HG03060 (cell line): Measurements from ENCODE around the gene ABHD12B.
"Not testable (repeated sequence)": the region's sequence is repeated elsewhere in the genome, so short reads cannot be mapped to it uniquely, and the experiment has no call there.

Experiments used
- ATAC-seq: cut with Tn5 transposase; IDR thresholded peaks from one replicate; pipeline ENCODE4 v1.9.1; 2021; ENCODE audit warnings: low read depth, moderate number of reproducible peaks; ENCODE audit not compliant: unreplicated experiment

Gene ABHD12B

GRCh38 chr14:50883827-50884197 lies 12.0 kb downstream of the ABHD12B start:
- ATAC-seq, result no peak

- ATAC-seq, result no peak
Measured at GRCh38 chr14:50887476-50887875, 15.6 kb downstream of the ABHD12B start.

- no peak for ATAC-seq
Measured at GRCh38 chr14:50892255-50892654, 20.4 kb downstream of the ABHD12B start.

GRCh38 chr14:50896421-50896820 lies 24.6 kb downstream of the ABHD12B start:
- ATAC-seq, result not testable (repeated sequence)

- not testable (repeated sequence) for ATAC-seq
Measured at GRCh38 chr14:50897005-50897404, 25.2 kb downstream of the ABHD12B start.

- no peak for ATAC-seq
Measured at GRCh38 chr14:50897658-50898175, 25.9 kb downstream of the ABHD12B start.

- no peak for ATAC-seq
Measured at GRCh38 chr14:50901361-50901760, 29.5 kb downstream of the ABHD12B start.

GRCh38 chr14:50904719-50905118 lies 32.9 kb downstream of the ABHD12B start:
- no peak for ATAC-seq

- ATAC-seq, result no peak
Measured at GRCh38 chr14:50906326-50907065, 34.6 kb downstream of the ABHD12B start.

- ATAC-seq, result no peak
Measured at GRCh38 chr14:50910495-50911420, 38.9 kb downstream of the ABHD12B start.

GRCh38 chr14:50917449-50917848 lies 45.6 kb downstream of the ABHD12B start:
- ATAC-seq, result no peak

- not testable (repeated sequence) for ATAC-seq
Measured at GRCh38 chr14:50919524-50919923, 47.7 kb downstream of the ABHD12B start.

- ATAC-seq, result no peak
Measured at GRCh38 chr14:50920482-50921230, 48.8 kb downstream of the ABHD12B start.

- ATAC-seq, result no peak
Measured at GRCh38 chr14:50922803-50923202, 51.0 kb downstream of the ABHD12B start.

- no peak for ATAC-seq
Measured at GRCh38 chr14:50924236-50924635, 52.4 kb downstream of the ABHD12B start.

GRCh38 chr14:50924843-50925242 lies 53.0 kb downstream of the ABHD12B start:
- no peak for ATAC-seq

- ATAC-seq, result no peak
Measured at GRCh38 chr14:50926851-50927386, 55.1 kb downstream of the ABHD12B start.

- ATAC-seq, result no peak
Measured at GRCh38 chr14:50928002-50928635, 56.3 kb downstream of the ABHD12B start.

- ATAC-seq, result no peak
Measured at GRCh38 chr14:50929506-50929905, 57.7 kb downstream of the ABHD12B start.

- no peak for ATAC-seq
Measured at GRCh38 chr14:50931559-50931958, 59.7 kb downstream of the ABHD12B start.
